HG02763 (cell line): ENCODE measurements around the gene TMEM244.
A peak's percentile ranks its signal among the peaks of the same experiment; 100 is the strongest.
"Not testable (repeated sequence)": the region's sequence is repeated elsewhere in the genome, so short reads cannot be mapped to it uniquely, and the experiment has no call there.

ENCODE experiments used
- ATAC-seq: cut with Tn5 transposase; IDR thresholded peaks from one replicate; pipeline ENCODE4 v1.9.1; 2021; ENCODE audit warnings: mild to moderate bottlenecking, moderate library complexity; ENCODE audit not compliant: unreplicated experiment

The TMEM244 gene

GRCh38 chr6:129860908-129861665 is at the start of gene TMEM244:
Gene TMEM244, minus strand, starts transcription at chr6:129861315. Its CDS starts 127 bp downstream, at chr6:129861188.
- no peak for ATAC-seq

GRCh38 chr6:129908858-129909257 is 47.7 kb upstream of the TMEM244 start:
- peak; percentile 57 for ATAC-seq

DNA sequence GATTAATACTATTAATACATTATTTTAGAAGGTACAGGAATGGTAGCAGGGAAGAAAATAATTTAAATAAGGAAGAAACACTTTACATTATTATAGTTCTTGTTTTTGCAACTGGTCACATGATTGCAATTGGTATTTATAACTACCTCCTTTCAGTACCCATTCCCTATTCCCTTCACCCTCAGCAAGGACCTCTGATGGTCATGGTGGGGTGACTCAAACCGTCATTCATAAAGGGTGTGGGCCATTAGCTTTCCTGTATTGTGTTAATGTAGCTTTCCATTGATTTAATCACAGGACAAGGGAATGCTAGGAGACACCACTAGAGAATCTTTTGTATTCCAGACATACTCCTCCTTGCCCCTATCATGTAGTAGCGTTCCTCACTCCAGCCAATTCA is 47.2 kb upstream of the TMEM244 start:
- no peak for ATAC-seq

GRCh38 chr6:129906515-129907077 is 45.5 kb upstream of the TMEM244 start:
- ATAC-seq = no peak

GRCh38 chr6:129903082-129903481 is 42.0 kb upstream of the TMEM244 start:
- ATAC-seq = no peak

DNA sequence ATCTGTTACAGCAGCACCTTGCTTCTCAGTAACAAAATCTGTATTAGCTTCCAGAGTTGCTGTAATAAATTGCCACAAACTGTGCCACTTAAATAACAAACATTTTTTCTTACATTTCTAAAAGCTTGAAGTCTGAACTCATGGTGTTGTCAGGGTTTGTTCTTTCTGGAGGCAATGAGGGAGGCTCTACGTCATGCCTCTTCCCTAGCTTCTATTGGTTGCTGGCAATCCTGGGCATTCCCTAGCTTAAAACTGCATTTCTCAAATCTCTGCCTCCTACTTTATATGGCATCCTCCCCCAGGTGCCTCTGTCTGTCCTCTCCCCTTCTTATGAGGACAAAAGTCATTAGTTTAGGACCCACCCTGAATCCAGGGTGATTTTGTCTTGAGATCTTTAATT is 41.6 kb upstream of the TMEM244 start:
- no peak for ATAC-seq

DNA sequence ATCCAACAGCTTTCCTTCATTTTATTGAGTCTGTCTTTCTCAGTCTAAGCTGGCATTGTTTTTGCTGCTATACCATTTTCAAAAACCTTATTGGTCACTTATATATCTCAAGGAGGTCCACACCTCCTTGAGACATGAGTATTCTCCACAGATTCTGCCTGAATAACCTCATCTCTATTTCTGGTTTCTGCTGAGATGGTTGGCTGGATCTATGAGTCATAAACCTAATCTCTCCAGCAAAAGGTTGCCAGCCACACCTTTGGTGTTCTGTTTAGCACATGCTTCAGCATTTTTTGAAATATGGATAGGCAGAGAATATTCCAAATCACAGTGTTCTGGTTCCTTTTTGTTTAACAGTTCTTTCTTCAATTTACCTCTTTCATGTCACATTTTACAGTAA is 40.8 kb upstream of the TMEM244 start:
- peak; percentile 60 for ATAC-seq

DNA sequence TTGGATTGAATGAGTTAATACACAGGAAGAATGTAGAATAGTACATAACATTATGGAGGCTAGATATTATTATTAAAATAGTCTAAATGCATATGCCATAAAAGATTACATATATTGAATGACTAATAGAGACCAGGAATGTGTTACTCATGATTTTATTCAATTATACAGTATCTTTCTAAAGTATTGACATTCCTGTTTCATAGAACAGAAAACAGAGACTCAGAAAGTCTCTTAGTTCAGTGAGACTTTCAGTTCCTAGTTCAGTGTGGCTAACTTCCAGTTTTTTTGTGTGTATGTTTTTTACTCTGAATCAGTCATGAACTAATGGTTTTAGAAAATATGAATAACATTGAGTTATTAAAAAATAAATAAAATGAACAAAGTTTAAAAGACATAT is 34.6 kb upstream of the TMEM244 start:
- ATAC-seq = peak; percentile 53

DNA sequence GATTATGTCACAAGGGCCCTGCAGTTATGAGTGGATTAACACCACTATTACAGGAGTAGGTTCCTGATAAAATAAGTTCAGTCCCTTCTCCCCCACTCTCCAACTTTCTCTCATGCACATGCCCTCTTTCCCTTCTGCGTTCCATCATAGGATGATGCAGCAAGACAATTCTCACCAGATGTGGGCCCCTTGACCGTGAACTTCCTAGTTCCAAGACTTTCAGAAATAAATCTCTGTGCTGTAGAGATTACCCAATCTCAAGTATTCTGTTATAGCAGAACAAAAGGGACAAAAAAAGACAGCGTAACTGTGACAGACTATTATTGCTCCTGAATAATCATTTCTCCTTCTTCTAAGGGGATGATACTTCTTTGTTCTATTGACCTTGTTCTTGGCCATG is 33.8 kb upstream of the TMEM244 start:
- no peak for ATAC-seq

DNA sequence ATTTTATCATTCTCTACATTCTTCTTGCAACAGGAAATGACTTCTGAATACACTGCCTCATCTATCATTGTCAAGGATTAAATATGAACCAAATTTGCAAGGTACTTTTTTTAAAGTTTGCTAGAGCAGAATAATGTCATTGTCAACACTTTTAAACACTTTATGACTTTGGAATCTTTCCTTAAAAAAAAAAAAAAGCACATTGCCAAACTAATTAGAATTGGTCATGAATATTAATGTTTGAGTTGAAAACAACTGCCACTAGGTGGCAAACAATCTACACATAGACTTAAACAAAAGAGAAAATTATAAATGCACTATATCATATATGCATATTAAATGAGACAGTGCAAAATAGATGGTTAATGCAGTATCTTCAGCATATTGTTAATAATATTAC is 32.5 kb upstream of the TMEM244 start:
- ATAC-seq = no peak

DNA sequence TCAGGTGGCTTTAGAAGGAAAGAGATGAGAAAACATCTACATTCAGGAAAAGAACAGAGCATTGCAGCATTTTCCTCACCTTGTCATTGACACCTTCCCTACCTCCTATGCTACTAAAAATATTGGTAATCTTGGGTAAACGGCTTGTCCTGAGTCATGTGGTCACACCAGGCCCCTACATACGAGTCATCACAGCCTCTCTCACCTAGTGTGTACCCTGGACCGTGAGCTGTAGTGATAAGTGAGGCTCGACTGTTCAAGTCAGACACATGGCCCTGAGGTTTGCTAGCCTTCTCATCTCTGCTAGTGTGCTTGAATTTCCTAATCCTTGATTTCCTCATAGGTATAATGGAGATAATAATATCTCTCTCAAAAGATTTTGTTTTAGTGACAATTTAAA is 29.6 kb upstream of the TMEM244 start:
- no peak for ATAC-seq

GRCh38 chr6:129890164-129890563 is 29.0 kb upstream of the TMEM244 start:
- ATAC-seq = no peak

DNA sequence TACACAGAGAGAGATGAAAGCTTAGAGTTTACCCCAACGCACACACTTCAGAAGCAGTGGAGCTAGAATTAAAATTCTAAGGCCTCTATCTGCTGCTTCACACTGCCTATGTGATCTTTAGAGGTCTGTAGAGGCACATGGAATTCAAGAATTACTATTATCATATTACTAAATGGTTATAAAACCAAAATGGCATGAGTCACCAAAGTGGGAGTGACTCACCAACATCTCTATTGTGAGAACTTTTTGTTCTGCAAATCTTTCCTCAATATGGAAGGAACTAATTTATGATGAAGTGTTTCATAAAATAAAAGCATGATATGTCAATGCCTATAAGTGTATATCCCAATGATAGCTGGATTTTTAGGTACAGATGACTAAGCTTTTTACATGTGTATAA is 28.5 kb upstream of the TMEM244 start:
- ATAC-seq = no peak

GRCh38 chr6:129886401-129887155 is 25.5 kb upstream of the TMEM244 start:
- no peak for ATAC-seq

DNA sequence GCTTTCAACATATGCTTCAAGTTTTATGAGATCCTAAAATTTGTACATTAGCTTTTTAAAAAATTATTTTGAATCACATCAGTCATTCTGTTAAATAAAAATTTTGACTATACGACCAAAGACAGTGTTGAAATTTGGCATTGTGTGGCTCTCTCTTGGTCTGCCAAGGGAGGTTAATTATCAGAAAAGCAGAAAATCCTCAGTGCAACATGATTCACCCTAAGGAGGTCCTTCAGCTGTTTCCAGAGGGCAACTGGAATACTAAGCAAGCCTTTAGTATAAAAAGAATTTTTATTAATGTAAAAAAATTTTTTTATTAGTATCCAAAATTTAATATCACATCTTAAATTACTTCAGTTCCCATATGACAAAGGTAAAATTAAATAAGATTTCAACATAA is 23.1 kb upstream of the TMEM244 start:
- no peak for ATAC-seq

DNA sequence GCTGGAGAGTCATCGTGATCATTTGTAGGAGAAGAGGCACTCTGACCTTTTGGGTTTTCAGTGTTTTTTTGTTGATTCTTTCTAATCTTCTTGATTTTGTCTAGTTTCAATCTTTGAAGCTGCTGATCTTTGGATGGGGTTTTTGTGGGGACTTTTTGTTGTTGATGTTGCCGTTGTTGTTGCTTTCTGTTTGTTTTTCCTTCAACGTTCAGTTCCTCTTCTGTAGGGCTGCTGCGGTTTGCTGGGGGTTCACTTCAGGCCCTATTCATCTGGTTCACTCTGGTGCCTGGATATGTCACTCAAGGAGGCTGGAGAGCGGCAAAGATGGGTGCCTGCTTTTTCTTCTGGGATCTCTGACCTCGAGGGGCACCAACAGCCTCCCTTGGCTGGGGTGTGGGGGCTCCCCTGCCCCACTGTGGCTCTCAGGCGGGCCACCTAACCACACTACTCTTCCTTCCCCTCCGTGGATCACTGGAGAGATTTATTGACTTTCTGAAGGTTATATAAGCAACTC is 21.5 kb upstream of the TMEM244 start:
- peak; percentile 95 for ATAC-seq

DNA sequence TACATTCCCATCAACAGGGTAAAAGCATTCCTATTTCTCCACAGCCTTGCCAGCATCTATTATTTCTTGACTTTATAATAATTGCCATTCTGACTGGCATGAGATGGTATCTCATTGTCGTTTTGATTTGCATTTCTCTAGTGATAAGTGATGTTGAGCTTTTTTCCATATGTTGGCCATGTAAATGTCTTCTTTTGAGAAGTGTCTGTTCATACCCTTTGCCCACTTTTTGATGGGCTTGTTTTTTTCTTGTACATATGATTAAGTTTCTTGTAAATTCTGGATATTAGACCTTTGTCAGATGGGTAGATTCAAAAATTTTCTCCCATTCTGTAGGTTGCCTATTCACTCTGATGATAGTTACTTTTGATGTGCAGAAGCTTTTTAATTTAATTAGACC is 16.8 kb upstream of the TMEM244 start:
- not testable (repeated sequence) for ATAC-seq

DNA sequence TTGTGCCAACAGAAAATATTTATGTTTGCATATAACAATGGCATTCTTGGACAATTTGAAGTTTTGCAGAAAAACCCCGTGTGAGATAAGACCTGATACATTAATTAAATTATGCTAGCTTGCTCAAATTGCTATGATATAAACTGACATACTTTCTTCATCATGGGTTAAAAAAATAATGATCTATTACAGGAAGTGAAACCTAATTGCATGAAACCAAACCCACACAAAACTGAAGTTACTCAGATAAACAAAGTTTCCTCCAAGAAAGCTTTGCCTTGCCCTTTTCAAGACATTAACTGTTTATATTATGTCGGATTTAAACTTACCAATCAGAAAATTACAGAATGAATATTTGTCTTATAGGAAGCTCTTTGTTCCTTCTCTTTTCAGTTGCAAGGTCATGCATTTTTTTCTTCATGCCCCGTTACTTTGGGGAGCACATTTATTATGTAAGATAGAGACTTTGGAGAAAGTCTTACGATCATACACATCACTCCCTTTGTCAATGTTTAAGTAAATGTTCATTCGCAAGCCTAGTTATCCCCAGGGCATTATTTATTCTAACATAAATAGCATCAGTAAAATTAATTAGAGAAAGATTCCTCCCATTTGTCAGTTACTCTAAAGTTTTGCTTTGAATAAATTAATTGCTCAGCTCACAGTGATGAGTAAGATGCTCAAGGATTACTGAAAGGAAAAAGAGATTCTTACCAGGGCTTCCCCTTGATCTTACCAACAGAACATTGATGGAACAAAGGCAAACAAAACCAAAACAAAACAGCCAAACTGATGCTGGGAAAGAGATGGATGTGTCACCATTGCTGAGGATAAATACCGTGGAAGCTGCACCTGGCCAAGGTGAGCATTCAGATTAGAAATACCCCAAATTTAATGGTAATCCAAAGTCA is 14.8 kb upstream of the TMEM244 start:
- ATAC-seq = peak; percentile 79

GRCh38 chr6:129874837-129875236 is 13.7 kb upstream of the TMEM244 start:
- ATAC-seq = peak; percentile 28

DNA sequence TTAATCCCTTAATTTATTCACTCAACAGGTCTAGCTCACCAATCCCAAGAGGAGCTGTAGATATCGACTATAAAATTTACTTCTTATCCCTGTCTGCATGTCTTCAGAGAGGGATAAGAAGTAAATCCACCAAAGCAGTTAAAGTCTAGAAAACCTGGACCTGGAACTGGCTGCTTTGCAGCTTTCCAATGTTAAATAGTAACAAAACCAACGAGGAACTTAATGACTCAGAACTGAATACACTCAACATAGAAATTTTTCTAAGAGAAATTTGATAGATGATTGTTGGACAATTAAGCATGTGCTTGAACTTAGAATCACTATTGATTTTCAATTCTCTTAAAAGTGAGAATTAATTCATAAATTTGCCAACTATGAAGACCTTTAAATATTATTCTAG is 11.5 kb upstream of the TMEM244 start:
- ATAC-seq = no peak

GRCh38 chr6:129871221-129871620 is 10.1 kb upstream of the TMEM244 start:
- no peak for ATAC-seq
